Measurements from ENCODE around the gene DUSP3. TPM values are rescaled to one million over a fixed set of nuclear protein-coding genes. Genes with fewer than 3 reads are reported as not detected.

DUSP3 gene
- total and polyA plus RNA-seq, 11 donors: 208 to 363 (median 267) TPM

DNA sequence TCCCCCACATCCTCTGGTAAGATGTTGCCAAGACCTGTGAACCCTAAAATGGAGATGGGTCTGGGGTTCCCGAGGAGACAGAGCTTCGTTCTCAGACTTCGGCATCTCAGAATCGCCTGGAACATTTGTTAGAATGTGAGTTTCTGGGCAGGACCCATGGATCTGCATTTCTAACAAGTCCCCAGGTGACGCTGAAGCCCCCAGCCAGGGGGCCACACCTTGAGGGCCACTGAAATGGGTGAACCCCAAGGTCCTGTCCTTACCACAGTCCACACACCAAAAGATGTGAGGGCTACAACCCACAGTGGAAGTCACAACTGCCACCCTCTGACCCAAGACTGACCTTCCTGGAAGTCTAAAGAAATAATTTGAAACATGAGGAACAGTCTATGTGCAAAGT is 40.2 kb upstream of the DUSP3 start:
- Histone ChIP-seq H3K27ac (no peak overlapping the region), H3K4me3 (no peak overlapping the region), H3K9me3 (no peaks in the 10 kb centered on the region), H3K4me1 (peaks cover 0 to 38% (median 9%) of the 10 kb centered on the region in 12 donors), H3K27me3 (no peaks in the 10 kb centered on the region), H3K36me3 (peaks cover 0 to 74% (median 50%) of the 10 kb centered on the region in 9 donors)
- DNase-seq (no peak), ATAC-seq (no peak)
- 93 to 97% (median 94%) methylated on average over 5 of the region's 5 CpGs for WGBS, 4 donors
- TF ChIP-seq POLR2A (IDR thresholded peaks at IDR 0.05): no peak
- TF ChIP-seq, protein P1, sequence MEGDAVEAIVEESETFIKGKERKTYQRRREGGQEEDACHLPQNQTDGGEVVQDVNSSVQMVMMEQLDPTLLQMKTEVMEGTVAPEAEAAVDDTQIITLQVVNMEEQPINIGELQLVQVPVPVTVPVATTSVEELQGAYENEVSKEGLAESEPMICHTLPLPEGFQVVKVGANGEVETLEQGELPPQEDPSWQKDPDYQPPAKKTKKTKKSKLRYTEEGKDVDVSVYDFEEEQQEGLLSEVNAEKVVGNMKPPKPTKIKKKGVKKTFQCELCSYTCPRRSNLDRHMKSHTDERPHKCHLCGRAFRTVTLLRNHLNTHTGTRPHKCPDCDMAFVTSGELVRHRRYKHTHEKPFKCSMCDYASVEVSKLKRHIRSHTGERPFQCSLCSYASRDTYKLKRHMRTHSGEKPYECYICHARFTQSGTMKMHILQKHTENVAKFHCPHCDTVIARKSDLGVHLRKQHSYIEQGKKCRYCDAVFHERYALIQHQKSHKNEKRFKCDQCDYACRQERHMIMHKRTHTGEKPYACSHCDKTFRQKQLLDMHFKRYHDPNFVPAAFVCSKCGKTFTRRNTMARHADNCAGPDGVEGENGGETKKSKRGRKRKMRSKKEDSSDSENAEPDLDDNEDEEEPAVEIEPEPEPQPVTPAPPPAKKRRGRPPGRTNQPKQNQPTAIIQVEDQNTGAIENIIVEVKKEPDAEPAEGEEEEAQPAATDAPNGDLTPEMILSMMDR (IDR thresholded peaks at IDR 0.05): no peak
- intact Hi-C loops (cut with DNase I): no loop called here

DNA sequence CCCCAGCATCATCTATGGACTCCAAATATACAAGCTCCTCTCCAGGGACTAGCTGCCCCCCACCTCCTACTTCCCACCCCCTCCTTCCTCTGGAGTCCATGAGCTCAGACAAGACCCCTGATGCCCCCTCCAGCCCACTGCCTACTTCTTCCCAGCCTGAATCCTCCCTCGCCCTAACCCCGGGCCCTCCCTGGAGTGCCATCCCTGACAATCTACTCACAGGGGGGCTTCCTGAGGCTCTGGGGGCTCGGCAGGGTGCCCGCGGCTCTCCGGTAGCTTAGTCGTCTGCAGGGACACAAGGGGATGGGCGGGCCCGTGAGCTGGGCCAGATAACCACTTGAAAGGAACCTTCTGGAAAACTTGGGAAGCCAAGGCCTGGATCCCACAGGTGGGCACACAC is 39.0 kb upstream of the DUSP3 start:
- H3K4me3 ChIP-seq: no peak overlapping the region
- WGBS, 4 donors: 82 to 91% (median 89%) methylated on average over 8 to 9 of the region's 9 CpGs
- no peak for TF ChIP-seq POLR2A (IDR thresholded peaks at IDR 0.05)
- TF ChIP-seq, protein P1 (IDR thresholded peaks at IDR 0.05): no peak
- H3K4me1 ChIP-seq: peaks cover 0 to 31% (median 4%) of the 10 kb centered on the region in 12 donors
- H3K9me3 ChIP-seq: no peaks in the 10 kb centered on the region
- no peaks in the 10 kb centered on the region for H3K27me3 ChIP-seq
- peaks cover 3 to 86% (median 54%) of the 10 kb centered on the region in 9 donors for H3K36me3 ChIP-seq
- peak overlapping the region in 6 of 12 donors; percentile 8 to 66 (median 24) for H3K27ac ChIP-seq
- ATAC-seq: no peak
- peak in 1 of 5 donors; percentile 17 for DNase-seq
- intact Hi-C loops (cut with DNase I): no loop called here

- no peak overlapping the region for H3K4me3 ChIP-seq
- H3K9me3 ChIP-seq: no peaks in the 10 kb centered on the region
- no peak for TF ChIP-seq POLR2A (IDR thresholded peaks at IDR 0.05)
- TF ChIP-seq, protein P1 (IDR thresholded peaks at IDR 0.05): no peak
- DNase-seq (no peak), ATAC-seq (peak in 3 of 4 donors; percentile 2 to 18 (median 2))
- peak overlapping the region in 6 of 12 donors; percentile 7 to 66 (median 24) for H3K27ac ChIP-seq
- 85 to 91% (median 90%) methylated on average over 20 to 24 of the region's 24 CpGs for WGBS, 4 donors
- intact Hi-C loops (cut with DNase I): no loop called here
- peaks cover 3 to 90% (median 55%) of the 10 kb centered on the region in 9 donors for H3K36me3 ChIP-seq
- H3K27me3 ChIP-seq: no peaks in the 10 kb centered on the region
- peaks cover 0 to 22% (median 3%) of the 10 kb centered on the region in 12 donors for H3K4me1 ChIP-seq
These were observed 37.9 kb upstream of the DUSP3 start for GRCh38 chr17:43816336-43817320.

DNA sequence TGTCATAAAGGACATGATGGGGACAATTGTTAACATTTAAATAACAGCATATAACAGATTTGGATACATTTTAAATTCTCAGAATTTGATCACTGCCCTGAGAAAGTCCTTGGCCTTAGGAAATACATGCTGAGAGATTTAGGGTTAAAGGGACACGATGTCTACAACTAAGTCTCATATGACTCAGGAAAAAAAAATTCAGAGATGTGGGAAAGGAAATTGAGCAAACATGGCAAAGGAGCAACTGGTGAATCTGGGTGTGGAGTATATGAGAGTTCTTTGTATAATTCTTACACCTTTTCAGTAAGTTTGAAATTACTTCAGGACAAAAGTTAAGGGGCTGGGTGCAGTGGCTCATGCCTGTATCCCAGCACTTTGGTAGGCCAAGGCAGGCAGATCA is 35.9 kb upstream of the DUSP3 start:
- H3K4me3 ChIP-seq: no peak overlapping the region
- ATAC-seq: no peak
- H3K9me3 ChIP-seq: no peaks in the 10 kb centered on the region
- peaks cover 7 to 91% (median 56%) of the 10 kb centered on the region in 9 donors for H3K36me3 ChIP-seq
- 28 to 37% (median 34%) methylated on average over 1 of the region's 1 CpG for WGBS, 4 donors
- peaks cover 0 to 19% (median 2%) of the 10 kb centered on the region in 12 donors for H3K4me1 ChIP-seq
- no peak for DNase-seq
- TF ChIP-seq, protein P1 (IDR thresholded peaks at IDR 0.05): no peak
- TF ChIP-seq POLR2A (IDR thresholded peaks at IDR 0.05): no peak
- H3K27me3 ChIP-seq: no peaks in the 10 kb centered on the region
- H3K27ac ChIP-seq: peak overlapping the region in 1 of 12 donors; percentile 15
- intact Hi-C loops (cut with DNase I): no loop called here

All from heart left ventricle (tissue), 16 donors.